Activated effector memory CD4-positive, alpha-beta T cell treated with anti-CD3 and anti-CD28 coated beads, Interleukin-2, amount 50 U/mL, for 16 hours (primary cell): ENCODE data around the gene AIG1.
"Not testable (repeated sequence)": the region's sequence is repeated elsewhere in the genome, so short reads cannot be mapped to it uniquely, and the experiment has no call there.

Source experiments
- DNase-seq: peaks from one replicate; pipeline ENCODE4 v3.0.0-alpha.2; 2020

The AIG1 gene

GRCh38 chr6:143293523-143293922, 232.8 kb downstream of the AIG1 start:
- no peak for DNase-seq

GRCh38 chr6:143294265-143294860, 233.7 kb downstream of the AIG1 start:
- DNase-seq: no peak

DNA sequence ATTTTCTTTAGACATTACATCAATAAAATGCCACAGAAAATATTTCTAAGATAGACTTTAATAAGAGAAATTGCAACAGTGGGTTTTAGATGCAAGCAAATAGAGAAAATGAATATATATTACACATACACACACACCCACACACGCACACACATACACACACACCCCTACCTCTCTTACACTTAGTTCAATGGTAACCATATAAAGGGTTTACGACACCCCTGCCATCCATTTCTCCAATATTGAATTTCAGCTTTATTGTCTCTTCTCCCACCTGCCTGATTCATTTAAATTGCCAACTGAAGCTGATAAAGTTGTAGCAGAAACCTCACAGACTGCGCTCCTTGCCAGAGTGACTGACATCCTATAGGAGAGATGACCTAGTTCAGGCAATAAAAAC, 235.2 kb downstream of the AIG1 start:
- DNase-seq: no peak

GRCh38 chr6:143298071-143298470, 237.4 kb downstream of the AIG1 start:
- no peak for DNase-seq

GRCh38 chr6:143299253-143300166, 238.8 kb downstream of the AIG1 start:
- no peak for DNase-seq

GRCh38 chr6:143301188-143301587, 240.5 kb downstream of the AIG1 start:
- no peak for DNase-seq

- DNase-seq: not testable (repeated sequence)
Observed at GRCh38 chr6:143307760-143308159, 247.1 kb downstream of the AIG1 start.

DNA sequence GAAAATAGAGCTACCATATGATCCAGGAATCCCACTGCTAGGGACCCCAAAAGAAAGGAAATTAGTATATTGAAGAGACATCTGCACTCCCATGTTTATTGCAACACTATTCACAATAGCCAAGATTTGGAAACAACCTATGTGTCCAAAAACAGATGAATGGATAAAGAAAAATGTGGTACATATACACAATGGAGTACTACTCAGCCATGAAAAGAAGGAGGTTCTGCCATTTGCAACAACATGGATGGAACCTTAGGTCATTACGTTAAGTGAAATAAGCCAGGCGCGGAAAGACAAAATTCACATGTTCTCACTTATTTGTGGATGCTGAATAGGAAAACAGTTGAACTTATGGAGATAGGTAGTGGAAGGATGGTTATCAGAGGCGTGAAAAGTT, 252.5 kb downstream of the AIG1 start:
- DNase-seq: no peak

DNA sequence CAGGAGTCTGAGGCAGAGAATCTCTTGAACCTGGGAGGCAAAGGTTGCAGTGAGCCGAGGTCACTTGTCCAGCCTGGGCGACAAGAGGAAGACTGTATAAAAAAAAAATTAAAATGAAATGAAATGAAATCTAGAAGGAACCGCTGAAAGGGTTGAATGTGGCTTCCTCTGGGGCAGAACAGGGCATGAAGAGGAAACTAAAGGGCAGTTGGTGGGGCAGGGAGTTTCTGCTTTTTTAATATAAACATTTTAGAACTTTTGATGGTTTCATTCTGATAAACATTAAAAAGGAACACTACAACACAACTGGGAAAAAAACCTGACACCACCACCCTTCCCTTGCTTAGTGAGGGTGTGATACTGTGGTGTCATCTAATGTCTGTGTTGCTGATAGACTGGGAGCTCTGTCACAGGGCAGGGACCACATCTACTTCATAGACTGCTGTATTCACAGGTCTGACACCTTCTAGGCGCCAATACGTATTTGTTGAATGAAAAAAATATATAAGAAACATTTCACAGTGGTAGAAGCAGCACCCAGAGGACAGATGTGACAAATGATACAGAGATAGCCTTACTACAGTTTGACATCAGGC, 260.9 kb downstream of the AIG1 start:
- no peak for DNase-seq

- no peak for DNase-seq
Observed at GRCh38 chr6:143322386-143322785, 261.7 kb downstream of the AIG1 start.

DNA sequence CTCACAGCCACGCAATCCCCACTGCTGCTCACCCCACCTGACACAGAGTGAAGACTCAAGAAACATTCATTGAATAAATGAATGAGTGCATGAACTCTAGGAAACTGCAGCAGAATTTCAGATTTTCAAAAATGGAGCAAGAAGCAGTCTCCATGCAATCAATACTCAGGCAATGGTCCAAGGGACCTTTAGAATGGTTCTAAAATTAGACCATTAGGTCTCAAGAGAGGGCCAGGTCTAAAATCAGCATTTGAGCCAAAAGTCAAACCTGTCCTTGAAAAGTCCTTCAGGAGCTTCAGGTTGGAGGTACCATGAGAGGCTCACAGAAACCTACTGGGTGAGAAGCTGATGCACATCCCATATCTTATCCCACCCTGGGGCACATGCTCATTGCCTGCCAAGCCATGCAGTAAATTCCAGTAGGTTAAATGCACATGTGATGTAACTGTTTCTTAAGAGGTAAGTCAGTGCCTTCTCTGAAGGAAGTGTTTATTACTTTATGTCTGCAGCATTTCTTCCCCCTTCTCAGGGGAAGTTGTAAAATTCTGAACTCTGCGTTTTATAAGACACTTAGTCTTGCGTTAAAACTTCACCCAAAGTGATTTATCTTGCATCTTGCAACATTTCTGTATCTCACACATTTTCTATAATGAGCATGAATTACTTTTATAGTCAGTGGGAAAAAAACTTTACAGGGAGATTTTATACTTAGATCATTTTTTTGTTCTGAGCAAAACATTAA, 263.2 kb downstream of the AIG1 start:
- no peak for DNase-seq

- DNase-seq: no peak
Observed at GRCh38 chr6:143325379-143326140, 264.9 kb downstream of the AIG1 start.

GRCh38 chr6:143328876-143329275, 268.2 kb downstream of the AIG1 start:
- no peak for DNase-seq

DNA sequence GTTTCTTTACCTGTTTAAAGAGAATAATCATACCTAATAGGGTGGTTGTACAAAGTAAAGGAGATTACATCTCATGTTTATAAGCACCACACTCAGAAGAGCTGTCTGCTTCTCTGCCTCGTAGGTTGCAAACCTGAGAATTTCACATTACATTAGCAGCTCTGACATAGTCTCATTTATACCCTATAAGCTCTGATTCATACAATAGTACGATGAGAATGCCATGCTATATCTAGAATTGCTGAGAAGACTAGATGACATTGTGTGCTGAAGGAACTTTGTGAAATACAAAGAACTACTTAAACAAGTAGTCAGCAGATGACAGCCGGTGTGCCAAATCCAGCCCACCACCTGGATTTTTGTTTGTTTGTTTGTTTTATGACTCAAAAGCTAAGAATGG, 268.6 kb downstream of the AIG1 start:
- no peak for DNase-seq

DNA sequence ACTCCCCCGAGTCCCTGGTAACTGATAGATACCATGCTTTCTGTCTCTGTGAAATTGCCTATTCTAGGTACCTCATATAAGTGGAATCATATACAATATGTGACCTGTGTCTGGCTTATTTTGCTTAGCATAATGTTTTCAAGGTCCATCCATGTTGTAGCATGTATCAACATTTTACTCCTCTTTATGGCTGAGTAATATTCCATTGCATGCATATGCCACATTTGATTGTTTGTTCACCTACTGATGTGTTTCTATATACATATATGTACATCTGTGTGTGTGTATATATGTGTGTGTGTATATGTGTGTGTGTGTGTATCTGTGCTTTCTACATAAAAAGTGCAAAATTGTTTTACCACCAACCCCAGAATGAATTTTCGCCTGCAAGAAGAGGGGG, 270.7 kb downstream of the AIG1 start:
- no peak for DNase-seq

DNA sequence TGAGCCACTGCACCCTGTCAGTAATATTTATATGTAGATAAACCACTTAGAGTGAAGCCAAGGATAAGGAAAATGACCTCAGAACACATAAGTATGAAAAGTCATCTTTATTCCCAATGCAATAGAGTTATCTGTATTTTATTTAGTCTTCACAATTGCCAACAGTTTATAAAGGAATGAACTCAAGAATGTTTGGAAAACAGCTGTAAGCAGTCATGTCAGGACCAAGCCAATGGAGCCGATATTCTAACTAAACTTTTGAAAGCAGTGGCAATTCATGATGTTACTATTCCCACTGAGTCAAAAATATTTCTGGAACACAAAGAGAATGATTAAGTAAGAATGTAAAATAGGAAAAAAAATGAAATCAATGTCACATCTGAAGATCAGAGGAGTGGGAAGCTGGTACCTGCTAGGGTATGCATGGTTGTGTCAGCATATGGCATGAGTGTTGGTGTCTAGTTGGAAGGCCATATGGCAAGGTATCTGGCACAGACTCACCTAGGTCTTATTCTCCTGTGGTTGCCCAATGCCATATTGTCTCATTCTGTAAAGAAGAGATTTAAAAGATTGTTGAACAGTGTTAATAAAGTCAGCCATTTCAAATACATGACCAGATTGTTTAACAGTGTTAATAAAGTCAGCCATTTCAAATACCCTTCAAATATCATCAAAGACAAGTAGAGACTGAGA, 271.6 kb downstream of the AIG1 start:
- no peak for DNase-seq

DNA sequence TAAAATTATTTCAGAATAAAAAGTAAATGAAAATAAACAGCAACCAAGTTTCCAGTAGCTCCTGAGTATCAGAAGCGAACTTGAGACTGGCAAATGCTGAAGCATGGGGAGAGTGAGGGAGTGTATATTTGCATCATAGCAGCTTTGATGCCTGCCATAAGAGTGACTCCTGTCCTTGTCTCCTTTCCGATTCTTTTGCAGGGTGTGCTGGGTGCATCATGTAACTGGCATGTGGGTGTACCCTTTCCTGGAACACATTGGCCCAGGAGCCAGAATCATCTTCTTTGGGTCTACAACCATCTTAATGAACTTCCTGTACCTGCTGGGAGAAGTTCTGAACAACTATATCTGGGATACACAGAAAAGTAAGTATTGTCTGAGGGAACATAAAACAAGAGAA, 272.4 kb downstream of the AIG1 start:
- no peak for DNase-seq

DNA sequence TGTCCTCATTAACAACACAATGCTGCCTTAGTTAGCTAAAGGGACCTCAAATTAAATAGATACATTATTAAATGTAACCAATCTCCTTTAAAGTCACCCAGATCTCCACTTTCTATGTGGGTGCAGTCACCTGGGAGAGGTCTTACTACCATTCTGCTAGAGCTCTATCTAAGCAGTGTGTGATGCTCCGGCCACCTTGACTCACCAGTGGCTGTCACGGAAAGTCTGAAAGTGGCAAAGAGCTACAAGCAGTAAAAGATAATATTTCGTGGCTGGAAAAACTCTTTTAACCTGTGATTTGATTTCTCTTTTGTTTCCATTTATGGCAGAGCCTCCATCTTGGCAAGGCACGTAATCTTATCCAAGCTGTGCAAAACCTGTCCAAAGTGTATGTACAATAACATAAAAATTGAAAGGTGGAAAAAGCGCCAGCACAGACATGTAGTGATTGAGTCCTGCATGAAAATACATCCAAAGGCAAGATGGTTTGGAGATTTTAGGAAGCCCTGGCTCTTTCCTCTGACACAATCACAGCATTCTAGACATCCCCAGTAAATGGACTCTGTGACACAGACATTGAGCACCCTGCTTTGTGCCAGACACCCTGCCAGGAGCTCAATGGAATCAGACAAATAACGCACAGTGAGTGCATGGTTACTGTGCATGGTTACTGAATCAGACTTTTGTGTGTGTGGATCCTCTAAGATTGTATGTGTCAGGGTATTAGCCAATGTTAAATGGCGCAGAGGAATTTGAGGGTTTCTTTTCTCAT, 273.2 kb downstream of the AIG1 start:
- DNase-seq: no peak

GRCh38 chr6:143335865-143336264, 275.2 kb downstream of the AIG1 start:
- no peak for DNase-seq

DNA sequence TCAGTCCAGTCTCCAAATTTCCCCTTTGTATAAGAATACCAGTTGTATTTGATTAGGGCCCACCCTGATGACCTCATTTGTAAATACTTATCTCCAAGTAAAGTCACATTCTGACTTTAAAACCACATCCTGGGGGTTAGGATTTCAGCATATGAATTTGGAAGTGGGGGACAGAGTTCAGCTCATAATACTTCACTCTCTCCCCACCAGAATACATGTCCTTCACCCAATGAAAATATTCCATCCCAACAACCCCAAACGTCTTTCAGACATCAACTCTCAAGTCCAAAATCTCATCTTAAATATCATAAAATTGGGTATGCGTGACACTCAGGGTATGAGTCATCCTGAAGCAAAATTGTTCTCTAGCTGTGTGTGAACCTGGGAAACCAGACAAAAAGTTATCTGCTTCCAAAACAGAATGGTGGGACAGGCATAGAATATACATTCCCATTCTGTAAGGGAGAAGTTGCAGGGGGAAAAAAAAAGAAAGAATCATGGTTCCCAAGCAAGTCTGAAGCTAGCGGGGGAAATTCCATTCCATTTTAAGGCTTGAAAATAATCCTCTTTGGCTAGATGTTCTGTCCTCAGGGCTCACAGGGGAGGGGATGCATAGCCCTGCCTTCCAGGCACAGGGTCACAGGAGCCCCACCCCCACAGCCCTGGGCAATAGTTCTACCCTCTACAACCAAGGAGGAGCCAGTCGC, 275.9 kb downstream of the AIG1 start:
- no peak for DNase-seq
